D721Med (cell line): ENCODE measurements around the gene DAB1.

Source experiments
- DNase-seq: peaks from one replicate; pipeline ENCODE4 v3.0.0; 2011; ENCODE audit warnings: low spot score; ENCODE audit not compliant: insufficient read length
- FAIRE-seq: peaks from 2 replicates; lab custom pipeline; 2011; peaks lifted over from hg19 to GRCh38; lab: Jason Lieb, UNC
- TF ChIP-seq, protein P1 (sequence below): IDR thresholded peaks from 2 replicates; pipeline ENCODE4 v1.5.1; 2012; ENCODE audit warnings: mild to moderate bottlenecking, control low read depth; ENCODE audit not compliant: insufficient read depth; ENCODE audit errors: missing control alignments

The DAB1 gene

GRCh38 chr1:57463343-57463742, 39.5 kb upstream of the DAB1 start:
- DNase-seq: no peak
- TF ChIP-seq, protein P1, sequence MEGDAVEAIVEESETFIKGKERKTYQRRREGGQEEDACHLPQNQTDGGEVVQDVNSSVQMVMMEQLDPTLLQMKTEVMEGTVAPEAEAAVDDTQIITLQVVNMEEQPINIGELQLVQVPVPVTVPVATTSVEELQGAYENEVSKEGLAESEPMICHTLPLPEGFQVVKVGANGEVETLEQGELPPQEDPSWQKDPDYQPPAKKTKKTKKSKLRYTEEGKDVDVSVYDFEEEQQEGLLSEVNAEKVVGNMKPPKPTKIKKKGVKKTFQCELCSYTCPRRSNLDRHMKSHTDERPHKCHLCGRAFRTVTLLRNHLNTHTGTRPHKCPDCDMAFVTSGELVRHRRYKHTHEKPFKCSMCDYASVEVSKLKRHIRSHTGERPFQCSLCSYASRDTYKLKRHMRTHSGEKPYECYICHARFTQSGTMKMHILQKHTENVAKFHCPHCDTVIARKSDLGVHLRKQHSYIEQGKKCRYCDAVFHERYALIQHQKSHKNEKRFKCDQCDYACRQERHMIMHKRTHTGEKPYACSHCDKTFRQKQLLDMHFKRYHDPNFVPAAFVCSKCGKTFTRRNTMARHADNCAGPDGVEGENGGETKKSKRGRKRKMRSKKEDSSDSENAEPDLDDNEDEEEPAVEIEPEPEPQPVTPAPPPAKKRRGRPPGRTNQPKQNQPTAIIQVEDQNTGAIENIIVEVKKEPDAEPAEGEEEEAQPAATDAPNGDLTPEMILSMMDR: no peak
- FAIRE-seq: no peak

DNA sequence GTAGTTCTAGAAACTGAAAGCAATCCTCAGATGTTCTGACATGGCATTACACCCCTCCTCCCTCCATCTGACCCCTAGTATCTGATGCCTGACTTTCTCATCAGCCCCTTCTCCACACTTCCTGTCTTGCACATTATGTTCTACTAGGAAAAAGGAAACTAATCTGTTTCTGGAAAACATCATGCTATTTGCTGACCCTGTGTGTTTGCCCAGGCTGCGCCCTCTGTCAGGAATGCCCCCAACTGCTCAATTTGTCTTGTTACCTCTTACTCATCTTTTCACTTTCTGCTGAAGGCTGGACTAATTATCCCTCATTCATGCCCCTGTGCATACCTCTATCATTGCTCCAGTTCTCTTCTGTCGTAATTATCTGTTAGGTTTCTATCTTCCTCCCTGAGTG, 37.5 kb upstream of the DAB1 start:
- no peak for FAIRE-seq
- no peak for DNase-seq
- TF ChIP-seq, protein P1: no peak

GRCh38 chr1:57451516-57451915, 27.7 kb upstream of the DAB1 start:
- FAIRE-seq: no peak
- TF ChIP-seq, protein P1: no peak
- no peak for DNase-seq

- TF ChIP-seq, protein P1: no peak
- DNase-seq (no peak), FAIRE-seq (no peak)
Observed at GRCh38 chr1:57450981-57451380, 27.1 kb upstream of the DAB1 start.

DNA sequence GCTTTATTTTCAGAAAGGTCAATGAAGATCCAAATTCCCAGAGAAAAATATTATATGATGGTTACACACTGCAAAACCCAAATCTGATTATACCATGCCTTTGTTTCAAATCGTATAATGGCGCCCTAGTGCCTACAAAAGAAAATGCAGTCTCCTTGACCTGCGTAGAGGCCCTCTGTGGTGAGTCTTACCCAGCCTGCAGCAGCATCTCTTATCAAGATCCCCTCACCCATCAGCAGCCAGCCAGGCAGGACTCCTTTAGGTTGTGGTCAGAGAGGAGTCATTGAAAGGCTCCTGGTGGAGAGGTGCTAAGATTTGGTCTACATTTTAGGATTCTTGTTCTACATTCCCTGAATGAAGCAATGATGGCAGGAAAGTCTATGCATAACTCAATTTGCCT, 23.7 kb upstream of the DAB1 start:
- DNase-seq (no peak), FAIRE-seq (no peak)
- TF ChIP-seq, protein P1: no peak

DNA sequence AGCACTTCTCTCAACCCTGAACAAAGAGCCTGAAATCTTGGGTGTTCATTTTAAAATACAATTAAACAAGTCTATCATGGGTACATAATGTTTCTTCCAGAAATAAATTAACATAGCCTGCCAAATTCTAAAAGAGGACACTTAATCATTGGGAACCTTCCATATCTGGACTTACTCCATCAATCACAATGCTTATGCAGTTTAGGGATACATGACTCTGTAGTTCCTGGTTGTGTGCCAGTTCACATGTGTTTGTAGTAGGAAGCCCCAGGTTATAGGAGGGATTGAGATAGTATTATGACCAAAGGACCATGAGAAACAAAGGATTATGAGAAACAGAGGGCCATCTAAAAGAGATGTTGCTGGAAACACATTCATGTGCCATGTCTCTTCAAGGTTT, 19.1 kb upstream of the DAB1 start:
- FAIRE-seq (no peak), DNase-seq (no peak)
- TF ChIP-seq, protein P1: no peak

DNA sequence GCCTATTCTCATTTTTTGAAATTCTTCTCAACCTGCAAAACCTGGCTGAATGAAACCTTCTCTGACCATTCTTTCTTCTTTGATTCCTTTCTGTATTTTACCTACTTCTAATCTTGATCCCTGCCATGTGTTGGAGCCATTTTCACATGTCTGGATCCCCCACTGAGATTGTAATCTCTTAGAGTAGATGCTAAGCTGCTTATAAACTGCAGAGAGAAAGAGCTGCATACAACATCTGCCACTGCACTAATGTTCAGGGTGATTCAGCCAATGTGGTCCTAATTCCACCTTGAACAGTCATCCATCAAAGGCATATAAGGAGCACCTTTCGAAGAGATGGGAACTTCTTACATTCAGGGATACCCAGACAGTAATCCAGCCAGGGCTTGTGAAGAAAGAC, 16.2 kb upstream of the DAB1 start:
- FAIRE-seq (peak; percentile 99), DNase-seq (peak; percentile 58)
- TF ChIP-seq, protein P1: no peak
